HepG2 (cell line): ENCODE data around the gene UBE2H. TPM values are rescaled to one million over a fixed set of nuclear protein-coding genes. Genes with fewer than 3 reads are reported as not detected.

Experiments used
- ATAC-seq: fragments of 200-7000 bp; cut with Tn5 transposase; 3 replicates; pipeline ENCODE4 v1.9.1; 2020; ENCODE audit warnings: mild to moderate bottlenecking, moderate library complexity
- BruUV-seq: library from RNA; stranded (reverse); fragments of 400-500 nt; replicated peaks from 2 replicates; lab custom pipeline; 2021; lab: Mats Ljungman, UMichigan
- CTCF ChIA-PET: fragments of 300-600 bp; formaldehyde crosslinking; extraction: SDS; loops from one replicate; lab custom pipeline; 2021; ENCODE audit warnings: low total read pairs, inconsistent platforms, low intra/inter-chr PET ratio; lab: Yijun Ruan, JAX
- POLR2A ChIA-PET: fragments of 350-600 bp; sonication (Branson Sonifier 250); formaldehyde crosslinking; loops from one replicate; lab custom pipeline; 2020; ENCODE audit warnings: antibody characterized with exemption, inconsistent platforms; lab: Yijun Ruan, JAX
- DNase-seq: peaks from one replicate; pipeline ENCODE4 v3.0.0-alpha.2; 2015; ENCODE audit warnings: low spot score
- FAIRE-seq: peaks from 3 replicates; lab custom pipeline; 2011; peaks lifted over from hg19 to GRCh38; lab: Jason Lieb, UNC
- H2AFZ ChIP-seq: one replicate; pipeline ENCODE4 v1.6.1; 2011; ENCODE audit warnings: low read length, inconsistent platforms
- H3K27ac ChIP-seq: fragments of 300-600 bp; 3 replicates; pipeline ENCODE4 v1.8.0; 2011; ENCODE audit warnings: mixed run types, mild to moderate bottlenecking, mixed read lengths, low read length, inconsistent platforms; ENCODE audit not compliant: insufficient read depth; ENCODE audit errors: extremely low read length
- H3K27me3 ChIP-seq, 2 experiments: fragments of 200-600 bp in 1 of 2; 2 replicates in 1 of 2; 3 replicates in 1 of 2; pipeline versions ENCODE4 v1.6.0 to v1.8.0; 2011; ENCODE audit warnings: low read length in 2 of 2, mild to moderate bottlenecking in 2 of 2, moderate library complexity in 2 of 2, inconsistent platforms in 1 of 2; ENCODE audit not compliant: insufficient read depth in 2 of 2, control insufficient read depth in 1 of 2
- H3K36me3 ChIP-seq, 2 experiments: fragments of 200-600 bp in 1 of 2; replicated peaks in 1 of 2; 2 replicates in 1 of 2; 3 replicates in 1 of 2; pipeline versions ENCODE4 v1.5.1 to v1.8.0; 2011; ENCODE audit warnings: low read length in 2 of 2, inconsistent platforms in 1 of 2; ENCODE audit not compliant: insufficient read depth in 2 of 2, control insufficient read depth in 1 of 2
- H3K4me1 ChIP-seq: 2 replicates; pipeline ENCODE4 v1.5.1; 2012; ENCODE audit warnings: low read length, inconsistent platforms; ENCODE audit not compliant: insufficient read depth
- H3K4me2 ChIP-seq: 2 replicates; pipeline ENCODE4 v1.6.0; 2011; ENCODE audit warnings: low read depth, low read length, inconsistent platforms
- H3K4me3 ChIP-seq, 3 experiments: fragments of 200-600 bp in 1 of 3; sonication (generic), shearing (Covaris generic) in 1 of 3; replicated peaks in 1 of 3; 2 replicates each; pipeline ENCODE4 v1.5.1; 2011 to 2016; ENCODE audit warnings: low read length in 3 of 3, inconsistent platforms in 2 of 3, low read depth in 2 of 3, mild to moderate bottlenecking in 2 of 3, control low read depth in 1 of 3, mixed read lengths in 1 of 3; ENCODE audit not compliant: insufficient read depth in 1 of 3
- H3K79me2 ChIP-seq: one replicate; pipeline ENCODE4 v1.6.1; 2011; ENCODE audit warnings: low read length, inconsistent platforms; ENCODE audit not compliant: insufficient read depth
- H3K9ac ChIP-seq: 2 replicates; pipeline ENCODE4 v1.6.0; 2011; ENCODE audit warnings: mild to moderate bottlenecking, low read depth, low read length, inconsistent platforms; ENCODE audit not compliant: insufficient read depth
- H3K9me3 ChIP-seq: 2 replicates; pipeline ENCODE4 v1.5.1; 2012; ENCODE audit warnings: mild to moderate bottlenecking, low read length
- H4K20me1 ChIP-seq: 2 replicates; pipeline ENCODE4 v1.6.0; 2011; ENCODE audit warnings: inconsistent platforms, mild to moderate bottlenecking, low read length, moderate library complexity; ENCODE audit not compliant: insufficient read depth
- CENPX ChIP-seq: sonication (generic); formaldehyde crosslinking; IDR thresholded peaks from 2 replicates; pipeline ENCODE4 v1.9.0; 2021; ENCODE audit warnings: mild to moderate bottlenecking, missing genetic modification reagents, moderate library complexity
- EHMT2 ChIP-seq: fragments of 200-600 bp; sonication (generic); IDR thresholded peaks from 2 replicates; pipeline ENCODE4 v1.7.0; 2017; ENCODE audit warnings: antibody characterized with exemption, low read depth, low read length, borderline replicate concordance
- GRHL1 ChIP-seq: sonication (generic); formaldehyde crosslinking; conservative IDR thresholded peaks from 2 replicates; pipeline ENCODE4 v1.8.0; 2022; ENCODE audit warnings: missing genetic modification reagents
- HDAC2 ChIP-seq: sonication (generic); formaldehyde crosslinking; IDR thresholded peaks from 2 replicates; pipeline ENCODE4 v1.4.0; 2020; ENCODE audit warnings: missing genetic modification reagents
- HMG20A ChIP-seq: IDR thresholded peaks from 2 replicates; pipeline ENCODE4 v1.6.1; 2016; ENCODE audit warnings: borderline replicate concordance
- IRF1 ChIP-seq: sonication (generic); formaldehyde crosslinking; IDR thresholded peaks from 2 replicates; pipeline ENCODE4 v1.4.0; 2020; ENCODE audit warnings: low read depth, mild to moderate bottlenecking, missing genetic modification reagents
- NFYB ChIP-seq: sonication (generic); formaldehyde crosslinking; IDR thresholded peaks from 2 replicates; pipeline ENCODE4 v1.4.0; 2020; ENCODE audit warnings: missing genetic modification reagents
- RBM39 ChIP-seq: fragments of 200-400 bp; formaldehyde crosslinking; IDR thresholded peaks from one replicate; pipeline ENCODE4 v1.6.1; 2018; ENCODE audit warnings: antibody characterized with exemption, mild to moderate bottlenecking, low read depth, low read length; ENCODE audit not compliant: poor library complexity, severe bottlenecking
- REXO4 ChIP-seq: sonication (generic); formaldehyde crosslinking; IDR thresholded peaks from 2 replicates; pipeline ENCODE4 v1.8.0; 2022; ENCODE audit warnings: missing genetic modification reagents, mild to moderate bottlenecking, borderline replicate concordance
- SMAD9 ChIP-seq: sonication (generic); formaldehyde crosslinking; IDR thresholded peaks from 2 replicates; pipeline ENCODE4 v1.5.1; 2020; ENCODE audit warnings: mild to moderate bottlenecking, missing genetic modification reagents
- SNAPC5 ChIP-seq: sonication (generic); formaldehyde crosslinking; IDR thresholded peaks from 2 replicates; pipeline ENCODE4 v1.8.1; 2023; ENCODE audit warnings: mild to moderate bottlenecking, missing genetic modification reagents, borderline replicate concordance
- YEATS4 ChIP-seq: sonication (generic); formaldehyde crosslinking; IDR thresholded peaks from 2 replicates; pipeline ENCODE4 v1.4.0; 2020; ENCODE audit warnings: missing genetic modification reagents, borderline replicate concordance
- ZBED4 ChIP-seq: sonication (generic); formaldehyde crosslinking; IDR thresholded peaks from 2 replicates; pipeline ENCODE4 v1.4.0; 2020; ENCODE audit warnings: missing genetic modification reagents, borderline replicate concordance
- ZNF264 ChIP-seq: sonication (generic); formaldehyde crosslinking; IDR thresholded peaks from 2 replicates; pipeline ENCODE4 v1.4.0; 2020; ENCODE audit warnings: missing genetic modification reagents
- ZNF496 ChIP-seq: sonication (generic); formaldehyde crosslinking; IDR thresholded peaks from 2 replicates; pipeline ENCODE4 v1.8.1; 2023; ENCODE audit warnings: mild to moderate bottlenecking, moderate library complexity, missing genetic modification reagents; ENCODE audit not compliant: insufficient replicate concordance
- ZNF616 ChIP-seq: sonication (generic); formaldehyde crosslinking; IDR thresholded peaks from 2 replicates; pipeline ENCODE4 v1.5.0; 2020; ENCODE audit warnings: low read depth, mild to moderate bottlenecking, missing genetic modification reagents
- WGBS: methylation state at CpG from one replicate; pipeline ENCODE4 v1.1.6; 2017; ENCODE audit warnings: low lambda C conversion rate; 5-methylcytosine and 5-hydroxymethylcytosine counted together
- in situ Hi-C: cut with HindIII; loops from 2 replicates; pipeline ENCODE4 v1.10.0; 2017; ENCODE audit warnings: low pct_unique_long_range_greater_than_20kb; ENCODE audit not compliant: extremely low pct_ligation_motif_present
- intact Hi-C: fragments of 100-400 bp; cut with micrococcal nuclease; formaldehyde crosslinking; loops from one replicate; pipeline ENCODE4 v1.10.0; 2022; ENCODE audit not compliant: unreplicated experiment
- polyA plus RNA-seq, 8 experiments: library from polyadenylated mRNA; depleted of rRNA in 3 of 8; stranded (reverse) in 7 of 8; unstranded in 1 of 8; fragments of >200 nt; fragmentation: Illumina TruSeq in 4 of 8; extraction: Trizol in 4 of 8; gene quantifications; 2 replicates each; pipeline versions ENCODE4 v1.2.1 to v1.2.3, GENCODE V29; 2011 to 2016; ENCODE audit warnings: low read depth in 4 of 8, missing spikeins in 1 of 8, mixed read lengths in 1 of 8; ENCODE audit not compliant: insufficient read depth in 1 of 8
- total RNA-seq, 5 experiments: library from RNA; depleted of rRNA; stranded (reverse); fragments of >200 nt; fragmentation: Illumina TruSeq; extraction: Trizol; gene quantifications; 2 replicates each; pipeline ENCODE4 v1.2.3, GENCODE V29; 2016; ENCODE audit warnings: low read depth in 1 of 5

UBE2H gene
- total and polyA plus RNA-seq, 2 of the 13 experiments (the other 11 are each of a cell fraction or from before 2014, with no cell fraction given) = 15.5 to 40.1 TPM

- no peak overlapping the region for H3K9ac ChIP-seq
- H3K36me3 ChIP-seq = no peaks in the 10 kb centered on the region
- H3K9me3 ChIP-seq = no peaks in the 10 kb centered on the region
- POLR2A ChIA-PET = no interaction called here
- no peak overlapping the region for H3K4me3 ChIP-seq
- in situ Hi-C loops = no loop called here
- no peak for ATAC-seq
- no peak overlapping the region for H2AFZ ChIP-seq
- WGBS = 62% methylated on average over 3 of the region's 3 CpGs
- H3K79me2 ChIP-seq = no peaks in the 10 kb centered on the region
- no peak overlapping the region for H3K27ac ChIP-seq
- BruUV-seq = no TSS peak
- no peak for DNase-seq
- CTCF ChIA-PET = no interaction called here
- H3K4me2 ChIP-seq = no peak overlapping the region
- H3K4me1 ChIP-seq = no peaks in the 10 kb centered on the region
- no peaks in the 10 kb centered on the region for H3K27me3 ChIP-seq
- intact Hi-C loops = no loop called here
- no peak for FAIRE-seq
- no peaks in the 10 kb centered on the region for H4K20me1 ChIP-seq
- TF ChIP-seq HMG20A (CRISPR knock-in tag) = no peak
- TF ChIP-seq REXO4 (CRISPR knock-in tag) = no peak
- TF ChIP-seq ZNF496 (CRISPR knock-in tag) = no peak
- TF ChIP-seq EHMT2 = no peak
- no peak for TF ChIP-seq SMAD9 (CRISPR knock-in tag)
- TF ChIP-seq YEATS4 (CRISPR knock-in tag) = no peak
- no peak for TF ChIP-seq NFYB (CRISPR knock-in tag)
- TF ChIP-seq SNAPC5 = no peak
- no peak for TF ChIP-seq CENPX
- TF ChIP-seq ZNF616 (CRISPR knock-in tag) = no peak
- no peak for TF ChIP-seq RBM39
- no peak for TF ChIP-seq ZNF264 (CRISPR knock-in tag)
- TF ChIP-seq ZBED4 (CRISPR knock-in tag) = no peak
- no peak for TF ChIP-seq GRHL1 (CRISPR knock-in tag)
- TF ChIP-seq IRF1 (CRISPR knock-in tag) = no peak
- TF ChIP-seq HDAC2 (CRISPR knock-in tag) = no peak
Observed at GRCh38 chr7:129816742-129817141, 136.0 kb downstream of the UBE2H start.
